Thoracic aorta (tissue), 2 donors: ENCODE measurements around the gene FBXW4. TPM values are rescaled to one million over a fixed set of nuclear protein-coding genes. Genes with fewer than 3 reads are reported as not detected.
A peak's percentile ranks its signal among the peaks of the same experiment; 100 is the strongest.

Source experiments
- ATAC-seq: fragments of 150-250 bp; one replicate; pipeline ENCODE4 v1.8.0; 2017; ENCODE audit warnings: low read depth; ENCODE audit not compliant: insufficient number of reproducible peaks, low FRiP score
- DNase-seq: peaks from one replicate; pipeline ENCODE4 v3.0.0-alpha.2; 2020; ENCODE audit warnings: low spot score
- H3K27ac ChIP-seq, 2 donors: fragments of 200-600 bp; sonication (generic); 1 replicate in 1 of 2; 2 replicates in 1 of 2; pipeline ENCODE4 v1.5.1; 2016; ENCODE audit warnings: mild to moderate bottlenecking in 2 of 2, moderate library complexity in 2 of 2
- H3K27me3 ChIP-seq: fragments of 200-600 bp; sonication (generic); replicated peaks from 2 replicates; pipeline ENCODE4 v1.6.0; 2016; ENCODE audit warnings: mild to moderate bottlenecking; ENCODE audit not compliant: insufficient read depth
- H3K36me3 ChIP-seq: fragments of 200-600 bp; sonication (generic); one replicate; pipeline ENCODE4 v1.5.1; 2016
- H3K4me1 ChIP-seq, 2 donors: fragments of 200-600 bp; sonication (generic); 1 replicate in 1 of 2; 2 replicates in 1 of 2; pipeline versions ENCODE4 v1.5.1 to v1.6.0; 2016; ENCODE audit warnings: low read depth in 2 of 2, mild to moderate bottlenecking in 1 of 2; ENCODE audit not compliant: control insufficient read depth in 1 of 2
- H3K4me3 ChIP-seq: fragments of 200-600 bp; sonication (generic); 2 replicates; pipeline ENCODE4 v1.5.1; 2016; ENCODE audit warnings: mild to moderate bottlenecking
- H3K9me3 ChIP-seq: fragments of 200-600 bp; sonication (generic); 2 replicates; pipeline ENCODE4 v1.5.1; 2016
- total RNA-seq, 2 donors: library from RNA; depleted of rRNA; stranded (reverse); fragments of >200 nt; gene quantifications; one replicate each; pipeline versions ENCODE4 v1.1.0 to v1.2.3, GENCODE V29; 2016
- TF ChIP-seq, protein P1 (sequence below): fragments of 200-600 bp; sonication (generic); IDR thresholded peaks from one replicate; pipeline ENCODE4 v1.5.1; 2019; ENCODE audit warnings: antibody characterized with exemption

FBXW4 gene
- total RNA-seq, 2 donors from 2014 or later: 64.3 to 88.5 TPM

DNA sequence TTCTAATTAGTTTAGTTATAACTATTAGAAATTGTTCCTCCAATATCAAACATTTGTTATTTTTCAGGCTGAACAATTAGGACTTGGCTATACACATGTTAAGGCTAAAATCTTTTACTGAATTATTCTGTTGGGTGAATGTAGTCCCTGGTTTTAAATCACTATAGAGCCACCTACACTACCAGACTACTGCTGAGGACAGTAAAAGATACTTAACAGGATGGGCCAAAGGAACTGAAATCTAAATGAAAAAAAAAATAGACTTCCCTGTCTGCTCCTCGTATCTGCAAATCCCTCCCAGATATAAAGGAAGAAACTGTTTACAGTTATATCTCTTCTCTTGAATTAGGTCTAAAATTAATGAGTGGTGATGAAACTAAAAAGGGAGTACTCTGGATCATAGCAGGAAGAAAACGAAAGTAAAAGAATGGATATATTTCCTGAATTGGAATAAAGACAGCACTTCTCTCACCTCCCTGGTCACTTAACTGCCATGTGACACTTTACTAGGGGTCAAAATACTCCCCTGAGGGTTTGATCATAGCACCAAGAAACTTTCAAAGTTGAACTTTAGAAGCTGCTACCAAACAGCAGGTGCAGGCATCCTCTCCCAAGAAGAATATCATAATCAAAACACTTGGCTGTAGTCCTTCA is 12.7 kb downstream of the FBXW4 start:
- Histone ChIP-seq H3K4me1 (peaks cover 21 to 26% of the 10 kb centered on the region in 2 donors), H3K36me3 (no peaks in the 10 kb centered on the region), H3K27me3 (no peaks in the 10 kb centered on the region), H3K27ac (no peak overlapping the region), H3K9me3 (no peaks in the 10 kb centered on the region), H3K4me3 (peak overlapping the region; percentile 46)
- TF ChIP-seq, protein P1, sequence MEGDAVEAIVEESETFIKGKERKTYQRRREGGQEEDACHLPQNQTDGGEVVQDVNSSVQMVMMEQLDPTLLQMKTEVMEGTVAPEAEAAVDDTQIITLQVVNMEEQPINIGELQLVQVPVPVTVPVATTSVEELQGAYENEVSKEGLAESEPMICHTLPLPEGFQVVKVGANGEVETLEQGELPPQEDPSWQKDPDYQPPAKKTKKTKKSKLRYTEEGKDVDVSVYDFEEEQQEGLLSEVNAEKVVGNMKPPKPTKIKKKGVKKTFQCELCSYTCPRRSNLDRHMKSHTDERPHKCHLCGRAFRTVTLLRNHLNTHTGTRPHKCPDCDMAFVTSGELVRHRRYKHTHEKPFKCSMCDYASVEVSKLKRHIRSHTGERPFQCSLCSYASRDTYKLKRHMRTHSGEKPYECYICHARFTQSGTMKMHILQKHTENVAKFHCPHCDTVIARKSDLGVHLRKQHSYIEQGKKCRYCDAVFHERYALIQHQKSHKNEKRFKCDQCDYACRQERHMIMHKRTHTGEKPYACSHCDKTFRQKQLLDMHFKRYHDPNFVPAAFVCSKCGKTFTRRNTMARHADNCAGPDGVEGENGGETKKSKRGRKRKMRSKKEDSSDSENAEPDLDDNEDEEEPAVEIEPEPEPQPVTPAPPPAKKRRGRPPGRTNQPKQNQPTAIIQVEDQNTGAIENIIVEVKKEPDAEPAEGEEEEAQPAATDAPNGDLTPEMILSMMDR: no peak
- no peak for DNase-seq
- no peak for ATAC-seq

- Histone ChIP-seq H3K9me3 (no peaks in the 10 kb centered on the region), H3K27me3 (no peaks in the 10 kb centered on the region), H3K27ac (no peak overlapping the region), H3K4me3 (no peak overlapping the region), H3K36me3 (peaks cover 21% of the 10 kb centered on the region), H3K4me1 (peaks cover 4 to 12% of the 10 kb centered on the region in 2 donors)
- DNase-seq (no peak), ATAC-seq (no peak)
- TF ChIP-seq, protein P1: no peak
These were observed 18.4 kb downstream of the FBXW4 start for GRCh38 chr10:101676565-101676964.

GRCh38 chr10:101675115-101675514 is 19.9 kb downstream of the FBXW4 start:
- Histone ChIP-seq H3K4me1 (peaks cover 0 to 12% of the 10 kb centered on the region in 2 donors), H3K9me3 (no peaks in the 10 kb centered on the region), H3K36me3 (peaks cover 33% of the 10 kb centered on the region), H3K27ac (no peak overlapping the region), H3K27me3 (no peaks in the 10 kb centered on the region), H3K4me3 (no peak overlapping the region)
- DNase-seq (no peak), ATAC-seq (no peak)
- TF ChIP-seq, protein P1: no peak

DNA sequence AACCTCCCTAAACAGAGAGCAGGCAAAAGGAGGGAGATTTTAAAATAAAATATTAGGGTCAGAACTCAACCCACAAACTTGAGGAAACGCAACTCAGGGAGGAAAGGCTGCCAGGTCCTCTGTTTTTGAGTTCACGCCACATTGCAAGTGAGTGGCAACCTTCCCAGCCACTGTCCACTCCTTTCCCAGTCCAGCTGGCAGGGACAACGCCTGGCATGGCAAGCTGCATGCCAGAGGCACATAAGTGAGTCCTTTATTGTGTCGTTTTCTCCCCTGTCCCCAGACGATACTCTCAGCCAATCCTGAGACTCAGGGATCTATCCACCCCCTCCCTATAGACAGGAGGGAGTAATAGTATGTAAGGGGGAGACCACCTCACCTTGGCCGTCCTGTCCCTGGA is 22.4 kb downstream of the FBXW4 start:
- Histone ChIP-seq H3K4me3 (no peak overlapping the region), H3K36me3 (peaks cover 47% of the 10 kb centered on the region), H3K27me3 (no peaks in the 10 kb centered on the region), H3K27ac (no peak overlapping the region), H3K4me1 (peaks cover 0 to 12% of the 10 kb centered on the region in 2 donors), H3K9me3 (no peaks in the 10 kb centered on the region)
- DNase-seq (no peak), ATAC-seq (no peak)
- TF ChIP-seq, protein P1: no peak

- H3K9me3 ChIP-seq: no peaks in the 10 kb centered on the region
- H3K27me3 ChIP-seq: no peaks in the 10 kb centered on the region
- peaks cover 53% of the 10 kb centered on the region for H3K36me3 ChIP-seq
- ATAC-seq (no peak), DNase-seq (no peak)
- H3K4me1 ChIP-seq: peaks cover 0 to 12% of the 10 kb centered on the region in 2 donors
- H3K27ac ChIP-seq: no peak overlapping the region
- TF ChIP-seq, protein P1: no peak
- H3K4me3 ChIP-seq: no peak overlapping the region
These were observed 23.5 kb downstream of the FBXW4 start for GRCh38 chr10:101671453-101671852.
